ACHN (cell line): ENCODE data around the gene TP53I13.

ENCODE experiments used
- DNase-seq: peaks from one replicate; pipeline ENCODE4 v3.0.0-alpha.2; 2015
- in situ Hi-C: cut with HindIII; loops from 2 replicates; pipeline ENCODE4 v1.10.0; 2017; ENCODE audit warnings: low sequenced_read_pairs, low pct_ligation_motif_present, low pct_unique_long_range_greater_than_20kb

The TP53I13 gene

GRCh38 chr17:29620779-29621500, 52.4 kb downstream of the TP53I13 start:
- in situ Hi-C loops: no loop called here
- no peak for DNase-seq

- DNase-seq: no peak
- in situ Hi-C loops: no loop called here
Observed at GRCh38 chr17:29621751-29622194, 53.3 kb downstream of the TP53I13 start.
